Panc1 (cell line): ENCODE results near the gene CNR2. TPM values are rescaled to one million over a fixed set of nuclear protein-coding genes. Genes with fewer than 3 reads are reported as not detected.

Source experiments
- microRNA-seq: library from miRNA; unstranded; fragments of <30 nt; microRNA quantifications from one replicate; pipeline ENCODE4 v1.1.0, GENCODE V29; 2020; ENCODE audit not compliant: unreplicated experiment
- total RNA-seq: library from RNA; stranded (reverse); gene quantifications from one replicate; pipeline ENCODE4 v1.2.1, GENCODE V29; 2021; ENCODE audit not compliant: unreplicated experiment

Gene CNR2
- total RNA-seq, 1 experiment from 2014 or later, result not detected

Small RNA genes lying within 50 kb of the gene (microRNA-seq; reads per million reads assigned to microRNA genes)
- gene MIR378F, result not detected

Other genes with a start within 250 kb of the CNR2 start
- gene RPL11, start 221.6 kb downstream of the CNR2 start, total RNA-seq, result 865 TPM
- 58.5 TPM for gene ELOA, start 169.9 kb downstream of the CNR2 start, total RNA-seq
- 48.9 TPM for gene PITHD1, start 134.9 kb downstream of the CNR2 start, total RNA-seq
- 82.9 TPM for gene LYPLA2, start 122.2 kb downstream of the CNR2 start, total RNA-seq
- 114 TPM for gene GALE, start 112.6 kb downstream of the CNR2 start, total RNA-seq
- 30.8 TPM for gene HMGCL, start 87.9 kb downstream of the CNR2 start, total RNA-seq
- gene FUCA1, start 45.1 kb downstream of the CNR2 start, total RNA-seq, result 14.3 TPM
- 97.4 TPM for gene PNRC2, start 46.5 kb upstream of the CNR2 start, total RNA-seq
- 137 TPM for gene SRSF10, start 67.0 kb upstream of the CNR2 start, total RNA-seq
- gene MYOM3, start 198.8 kb upstream of the CNR2 start, total RNA-seq, result 0.05 TPM
- 1.1 TPM for gene IL22RA1, start 229.8 kb upstream of the CNR2 start, total RNA-seq